Dermis lymphatic vessel endothelial cell (primary cell): ENCODE measurements around the gene VGF. TPM values are rescaled to one million over a fixed set of nuclear protein-coding genes. Genes with fewer than 3 reads are reported as not detected.

ENCODE experiments used
- total RNA-seq: library from RNA; depleted of rRNA; stranded (reverse); fragments of >200 nt; gene quantifications from 2 replicates; pipeline ENCODE4 v1.2.1, GENCODE V29; 2014

VGF gene
- not detected in 2 replicates for total RNA-seq

DNA sequence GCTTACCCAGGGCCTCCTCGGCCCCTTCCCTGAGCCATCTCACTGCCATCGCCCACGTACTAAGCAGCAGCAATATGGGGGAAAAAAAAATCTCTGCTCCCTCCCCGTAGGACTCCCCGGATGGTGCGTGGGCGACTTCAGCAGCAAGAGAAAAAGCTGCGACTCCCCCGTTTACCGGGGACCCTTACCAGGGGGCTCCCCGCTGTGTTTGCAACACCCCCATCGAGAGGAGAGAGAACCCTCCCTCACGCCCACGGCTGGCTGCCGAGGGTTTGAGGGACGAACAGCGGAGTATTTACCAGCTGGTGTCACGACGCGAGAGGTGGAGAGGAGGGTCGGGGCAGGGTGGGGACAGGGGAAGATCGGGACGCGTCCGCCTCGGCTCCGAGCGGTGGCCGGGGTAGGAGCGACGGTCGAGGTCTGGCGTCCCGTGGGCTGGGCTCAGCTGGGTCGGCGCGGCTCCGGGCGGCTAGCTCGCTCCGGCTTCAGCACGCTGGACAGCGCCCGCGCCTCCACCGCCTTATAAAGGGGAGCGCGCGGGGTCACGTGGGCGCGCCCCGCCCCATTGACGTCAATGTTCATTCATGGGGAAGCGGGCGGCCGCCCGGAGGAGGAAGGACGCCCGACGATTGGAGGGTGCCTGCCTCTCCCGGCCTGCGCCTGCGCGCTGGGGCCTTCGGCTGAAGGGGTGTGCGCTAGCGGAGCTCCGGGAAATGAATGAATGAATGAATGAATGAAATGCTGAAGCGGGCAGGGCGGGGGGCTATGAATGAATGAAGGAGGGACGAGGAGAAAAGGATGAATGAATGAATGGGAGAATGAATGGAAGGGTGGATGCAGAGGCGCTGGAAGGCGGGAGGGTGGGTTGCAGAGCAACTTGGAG lies at the start of gene VGF:
Gene VGF (minus strand): TSS at position 495 of the 883 bp plus-strand sequence. CDS start 726 bp downstream, outside the sequence.

GRCh38 chr7:101200862-101201599 lies 35.7 kb upstream of the VGF start, which contains the start of gene MOGAT3:
TSS of gene MOGAT3 (minus strand) at chr7:101201036. CDS start at chr7:101200854, 182 bp downstream.

GRCh38 chr7:101180130-101180755 lies 14.9 kb upstream of the VGF start, which contains the start of gene NAT16:
TSS of gene NAT16 (minus strand) at chr7:101180293. CDS start at chr7:101174807, 5,486 bp downstream.

GRCh38 chr7:101153969-101154692 lies 11.2 kb downstream of the VGF start, which contains the start of gene AP1S1:
TSS of gene AP1S1 (plus strand) at chr7:101154476. CDS start at chr7:101154515, 39 bp downstream.

GRCh38 chr7:101126651-101127459 lies 38.5 kb downstream of the VGF start, which contains the start of gene SERPINE1:
TSS of gene SERPINE1 (plus strand) at chr7:101127104. CDS start at chr7:101128394, 1,290 bp downstream.

Other genes with a start within 250 kb of the VGF start
- under 0.01 TPM in 1 of 2 replicates, not detected in the other for gene MUC3A, start 216.0 kb downstream of the VGF start, total RNA-seq
- not detected in 2 replicates for gene MUC12, start 196.0 kb downstream of the VGF start, total RNA-seq
- not detected in 2 replicates for gene MUC17, start 145.5 kb downstream of the VGF start, total RNA-seq
- 12.4 and 13.3 TPM in 2 replicates for gene TRIM56, start 80.1 kb downstream of the VGF start, total RNA-seq
- 23.4 and 74.3 TPM in 2 replicates for gene SERPINE1, start 38.5 kb downstream of the VGF start, total RNA-seq
- gene AP1S1, start 11.1 kb downstream of the VGF start, total RNA-seq: 124 and 147 TPM in 2 replicates
- gene NAT16, start 14.7 kb upstream of the VGF start, total RNA-seq: not detected in 2 replicates
- gene MOGAT3, start 35.5 kb upstream of the VGF start, total RNA-seq: not detected in 2 replicates
- 24.2 and 24.5 TPM in 2 replicates for gene PLOD3, start 52.0 kb upstream of the VGF start, total RNA-seq
- 82.3 and 86.4 TPM in 2 replicates for gene ZNHIT1, start 52.6 kb upstream of the VGF start, total RNA-seq
- gene CLDN15, start 72.2 kb upstream of the VGF start, total RNA-seq: 1.6 and 2.1 TPM in 2 replicates
- 190 and 247 TPM in 2 replicates for gene FIS1, start 79.5 kb upstream of the VGF start, total RNA-seq
- 12.2 and 17.8 TPM in 2 replicates for gene IFT22, start 156.2 kb upstream of the VGF start, total RNA-seq
- gene COL26A1, start 197.3 kb upstream of the VGF start, total RNA-seq: not detected in 2 replicates